ENCODE data around the gene ADAM11.

The ADAM11 gene

DNA sequence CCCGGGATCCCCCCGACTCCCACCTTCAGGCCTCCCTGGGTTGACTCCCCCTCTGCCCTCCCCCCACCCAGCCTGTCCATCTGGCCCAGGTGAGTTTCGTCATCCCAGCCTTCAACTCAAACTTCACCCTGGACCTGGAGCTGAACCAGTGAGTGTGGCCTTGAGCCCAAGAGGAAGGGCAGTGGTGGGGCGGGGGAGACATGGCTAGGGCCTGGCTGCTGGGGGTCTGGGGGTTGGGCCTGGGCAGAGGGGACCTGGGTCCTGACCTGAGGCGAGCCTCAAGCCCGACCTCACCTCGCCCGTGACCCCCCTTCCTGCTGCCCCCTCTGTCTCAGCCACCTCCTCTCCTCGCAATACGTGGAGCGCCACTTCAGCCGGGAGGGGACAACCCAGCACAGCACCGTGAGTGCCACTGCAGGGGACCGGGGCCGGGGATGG is 10.9 kb downstream of the ADAM11 start:
- ChIA-PET POLR2A (no interaction called here), CTCF (interaction anchor here (0.6 to 18.2 kb wide), 3 partner anchors 49 to 135 kb away, joined by 3 to 461 read pairs (median 3); no protein-coding TSS in a partner anchor)
- no peak overlapping the region for H3K27ac ChIP-seq (ENCODE audit: extremely low read depth, low read depth, low read length)
- no peak for TF ChIP-seq HOXD13 (CRISPR knock-in tag; IDR thresholded peaks at IDR 0.05; ENCODE audit: borderline replicate concordance)
- H3K36me3 ChIP-seq (ENCODE audit: control insufficient read depth in 2 of 2, insufficient read depth in 1 of 2, low read length in 2 of 2) = no peaks in the 10 kb centered on the region
- no peaks in the 10 kb centered on the region for H3K9me3 ChIP-seq (ENCODE audit: control insufficient read depth, insufficient read depth, low read depth, low read length)
- no peaks in the 10 kb centered on the region for H3K4me1 ChIP-seq (ENCODE audit: control insufficient read depth, insufficient read depth, low read length)
- H3K4me3 ChIP-seq (ENCODE audit: low read depth, low read length) = no peak overlapping the region

DNA sequence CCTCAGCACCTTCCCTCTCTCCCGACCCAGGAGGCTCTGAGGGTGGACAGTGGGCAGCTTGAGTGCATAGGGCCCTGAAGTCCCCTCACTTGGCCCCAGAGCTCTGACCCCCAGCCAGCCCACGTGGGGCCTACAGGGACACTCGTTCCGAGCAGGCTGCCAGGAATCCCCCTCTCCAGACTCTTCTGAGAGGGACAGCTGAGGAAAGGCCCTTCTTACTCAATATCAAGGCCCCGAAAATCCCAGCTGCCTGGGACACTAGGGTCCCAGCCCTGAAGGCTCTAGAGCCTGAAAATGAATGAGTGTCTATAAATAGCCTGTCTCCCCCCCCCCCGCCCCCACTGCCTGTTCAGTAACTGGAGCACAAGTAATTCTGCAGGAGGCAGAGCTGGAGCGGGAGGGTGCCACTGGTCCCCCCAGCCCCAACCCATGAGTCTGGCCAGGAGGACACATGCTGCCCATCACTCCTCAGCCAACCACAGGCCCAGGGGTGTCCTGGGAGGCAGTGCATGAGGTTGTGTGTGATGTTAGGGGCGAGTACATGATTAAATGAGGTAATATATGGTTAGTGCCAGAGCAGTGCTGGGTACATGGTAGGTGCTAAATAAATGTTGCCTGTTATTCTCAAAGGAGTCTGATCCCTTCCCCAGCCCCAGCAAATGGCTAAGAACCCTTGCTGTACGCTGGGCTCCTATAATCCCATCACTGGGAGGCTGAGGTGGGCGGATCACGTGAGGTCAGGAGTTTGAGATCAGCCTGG is 11.6 kb downstream of the ADAM11 start:
- Histone ChIP-seq H3K4me1 (ENCODE audit: control insufficient read depth, insufficient read depth, low read length) (no peaks in the 10 kb centered on the region), H3K9me3 (ENCODE audit: control insufficient read depth, insufficient read depth, low read depth, low read length) (no peaks in the 10 kb centered on the region), H3K4me3 (ENCODE audit: low read depth, low read length) (no peak overlapping the region), H3K36me3 (ENCODE audit: control insufficient read depth in 2 of 2, insufficient read depth in 1 of 2, low read length in 2 of 2) (no peaks in the 10 kb centered on the region), H3K27ac (ENCODE audit: extremely low read depth, low read depth, low read length) (no peak overlapping the region)
- POLR2A ChIA-PET = no interaction called here
- CTCF ChIA-PET = interaction anchor here (0.7 to 18.2 kb wide), 7 partner anchors 8 to 236 kb away, joined by 3 to 461 read pairs (median 4); no protein-coding TSS in a partner anchor
- TF ChIP-seq ZNF211 (tag by site-specific recombination; IDR thresholded peaks at IDR 0.05; ENCODE audit: low read depth) (no peak), ZIC2 (tag by site-specific recombination; IDR thresholded peaks at IDR 0.05) (peak; percentile 49; the same call in 1 of the 2 replicates), ZNF664 (tag by site-specific recombination; IDR thresholded peaks at IDR 0.05) (peak; percentile 99), ZFHX2 (tag by site-specific recombination; conservative IDR thresholded peaks at IDR 0.05) (peak; percentile 23; the same call in 1 of the 2 replicates), ZNF521 (tag by site-specific recombination; IDR thresholded peaks at IDR 0.05) (no peak), ZNF169 (tag by site-specific recombination; IDR thresholded peaks at IDR 0.05) (no peak)

DNA sequence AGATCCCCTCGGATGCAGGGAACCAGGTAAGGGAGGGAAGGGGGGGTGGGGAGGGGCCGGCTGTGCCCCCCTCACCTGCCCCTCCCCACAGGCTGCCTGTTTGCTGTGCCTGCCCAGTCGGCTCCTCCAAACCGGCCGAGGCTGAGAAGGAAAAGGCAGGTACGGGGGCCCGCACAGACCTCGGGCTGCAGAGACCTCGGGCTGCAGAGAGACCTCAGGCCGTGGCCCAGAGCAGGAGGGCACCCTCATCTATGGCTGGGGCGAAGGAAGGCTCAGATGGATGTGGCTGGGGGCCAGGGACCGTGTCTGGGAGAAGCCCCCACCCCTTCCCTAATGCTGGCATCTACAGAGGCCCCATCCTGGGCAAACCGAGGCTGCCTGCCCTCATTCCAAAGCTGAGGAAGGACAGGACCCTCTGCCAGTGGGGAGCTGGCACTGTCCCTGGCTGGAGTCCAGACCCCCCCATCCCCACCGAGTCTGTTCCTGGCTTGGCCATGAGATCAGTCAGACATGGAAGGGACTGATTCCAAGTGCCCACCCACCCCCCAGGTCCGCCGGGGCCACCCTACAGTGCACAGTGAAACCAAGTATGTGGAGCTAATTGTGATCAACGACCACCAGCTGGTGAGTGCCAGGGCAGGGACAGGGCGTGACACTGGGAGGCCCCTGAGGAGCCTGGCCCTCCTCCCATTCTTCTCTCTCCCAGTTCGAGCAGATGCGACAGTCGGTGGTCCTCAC is 13.7 kb downstream of the ADAM11 start:
- no peak overlapping the region for H3K4me3 ChIP-seq (ENCODE audit: low read depth, low read length)
- no peak overlapping the region for H3K27ac ChIP-seq (ENCODE audit: extremely low read depth, low read depth, low read length)
- peaks cover 0 to 7% of the 10 kb centered on the region in 2 experiments; a peak in 1 of 3 replicates for H3K36me3 ChIP-seq (ENCODE audit: control insufficient read depth in 2 of 2, insufficient read depth in 1 of 2, low read length in 2 of 2)
- H3K4me1 ChIP-seq (ENCODE audit: control insufficient read depth, insufficient read depth, low read length) = no peaks in the 10 kb centered on the region
- CTCF ChIA-PET = interaction anchor here (1.3 to 18.2 kb wide), 2 partner anchors 9 to 91 kb away, joined by 3 to 461 read pairs; no protein-coding TSS in a partner anchor
- TF ChIP-seq SALL2 (tag by site-specific recombination; IDR thresholded peaks at IDR 0.05; ENCODE audit: borderline replicate concordance) (no peak), ZNF423 (tag by site-specific recombination; IDR thresholded peaks at IDR 0.05) (no peak), KLF10 (tag by site-specific recombination; IDR thresholded peaks at IDR 0.05) (no peak), MEIS1 (CRISPR knock-in tag; IDR thresholded peaks at IDR 0.05; ENCODE audit: borderline replicate concordance) (no peak)
- TF ChIP-seq, protein P1, sequence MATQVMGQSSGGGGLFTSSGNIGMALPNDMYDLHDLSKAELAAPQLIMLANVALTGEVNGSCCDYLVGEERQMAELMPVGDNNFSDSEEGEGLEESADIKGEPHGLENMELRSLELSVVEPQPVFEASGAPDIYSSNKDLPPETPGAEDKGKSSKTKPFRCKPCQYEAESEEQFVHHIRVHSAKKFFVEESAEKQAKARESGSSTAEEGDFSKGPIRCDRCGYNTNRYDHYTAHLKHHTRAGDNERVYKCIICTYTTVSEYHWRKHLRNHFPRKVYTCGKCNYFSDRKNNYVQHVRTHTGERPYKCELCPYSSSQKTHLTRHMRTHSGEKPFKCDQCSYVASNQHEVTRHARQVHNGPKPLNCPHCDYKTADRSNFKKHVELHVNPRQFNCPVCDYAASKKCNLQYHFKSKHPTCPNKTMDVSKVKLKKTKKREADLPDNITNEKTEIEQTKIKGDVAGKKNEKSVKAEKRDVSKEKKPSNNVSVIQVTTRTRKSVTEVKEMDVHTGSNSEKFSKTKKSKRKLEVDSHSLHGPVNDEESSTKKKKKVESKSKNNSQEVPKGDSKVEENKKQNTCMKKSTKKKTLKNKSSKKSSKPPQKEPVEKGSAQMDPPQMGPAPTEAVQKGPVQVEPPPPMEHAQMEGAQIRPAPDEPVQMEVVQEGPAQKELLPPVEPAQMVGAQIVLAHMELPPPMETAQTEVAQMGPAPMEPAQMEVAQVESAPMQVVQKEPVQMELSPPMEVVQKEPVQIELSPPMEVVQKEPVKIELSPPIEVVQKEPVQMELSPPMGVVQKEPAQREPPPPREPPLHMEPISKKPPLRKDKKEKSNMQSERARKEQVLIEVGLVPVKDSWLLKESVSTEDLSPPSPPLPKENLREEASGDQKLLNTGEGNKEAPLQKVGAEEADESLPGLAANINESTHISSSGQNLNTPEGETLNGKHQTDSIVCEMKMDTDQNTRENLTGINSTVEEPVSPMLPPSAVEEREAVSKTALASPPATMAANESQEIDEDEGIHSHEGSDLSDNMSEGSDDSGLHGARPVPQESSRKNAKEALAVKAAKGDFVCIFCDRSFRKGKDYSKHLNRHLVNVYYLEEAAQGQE (tag by site-specific recombination; IDR thresholded peaks at IDR 0.05) = no peak
- POLR2A ChIA-PET = interaction anchor here (0.7 kb wide), 1 partner anchor 45 kb away, joined by 4 read pairs; no protein-coding TSS in a partner anchor
- no peaks in the 10 kb centered on the region for H3K9me3 ChIP-seq (ENCODE audit: control insufficient read depth, insufficient read depth, low read depth, low read length)

DNA sequence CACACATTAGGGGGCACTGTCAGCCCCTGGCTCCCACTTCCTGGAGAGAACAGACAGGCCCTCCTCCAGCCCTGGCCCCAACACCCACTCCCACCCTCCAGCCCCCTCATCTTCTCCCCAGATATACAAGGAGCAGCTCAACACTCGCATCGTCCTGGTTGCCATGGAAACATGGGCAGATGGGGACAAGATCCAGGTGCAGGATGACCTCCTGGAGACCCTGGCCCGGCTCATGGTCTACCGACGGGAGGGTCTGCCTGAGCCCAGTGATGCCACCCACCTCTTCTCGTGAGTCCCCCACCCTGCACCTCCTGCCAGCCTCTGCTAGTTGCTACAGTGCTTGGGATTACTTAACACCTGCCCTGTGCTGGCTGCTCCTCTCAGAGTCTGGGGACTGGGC is 14.4 kb downstream of the ADAM11 start:
- ChIA-PET CTCF (interaction anchor here (1.2 to 18.2 kb wide), 3 partner anchors 8 to 91 kb away, joined by 3 to 461 read pairs (median 3); no protein-coding TSS in a partner anchor), POLR2A (interaction anchor here (0.7 kb wide), 1 partner anchor 45 kb away, joined by 4 read pairs; no protein-coding TSS in a partner anchor)
- H3K4me1 ChIP-seq (ENCODE audit: control insufficient read depth, insufficient read depth, low read length) = no peaks in the 10 kb centered on the region
- TF ChIP-seq ZNF404 (tag by site-specific recombination; IDR thresholded peaks at IDR 0.05) = no peak
- peak; percentile 28; the same call in 1 of the 2 replicates for TF ChIP-seq ZFHX2 (tag by site-specific recombination; conservative IDR thresholded peaks at IDR 0.05)
- TF ChIP-seq ZNF341 (tag by site-specific recombination; IDR thresholded peaks at IDR 0.05; ENCODE audit: low read depth) = 0 out of 2 replicates have a peak, but pooled peaks have one; percentile 29
- TF ChIP-seq ZNF157 (tag by site-specific recombination; IDR thresholded peaks at IDR 0.05) = no peak
- TF ChIP-seq, protein P2, sequence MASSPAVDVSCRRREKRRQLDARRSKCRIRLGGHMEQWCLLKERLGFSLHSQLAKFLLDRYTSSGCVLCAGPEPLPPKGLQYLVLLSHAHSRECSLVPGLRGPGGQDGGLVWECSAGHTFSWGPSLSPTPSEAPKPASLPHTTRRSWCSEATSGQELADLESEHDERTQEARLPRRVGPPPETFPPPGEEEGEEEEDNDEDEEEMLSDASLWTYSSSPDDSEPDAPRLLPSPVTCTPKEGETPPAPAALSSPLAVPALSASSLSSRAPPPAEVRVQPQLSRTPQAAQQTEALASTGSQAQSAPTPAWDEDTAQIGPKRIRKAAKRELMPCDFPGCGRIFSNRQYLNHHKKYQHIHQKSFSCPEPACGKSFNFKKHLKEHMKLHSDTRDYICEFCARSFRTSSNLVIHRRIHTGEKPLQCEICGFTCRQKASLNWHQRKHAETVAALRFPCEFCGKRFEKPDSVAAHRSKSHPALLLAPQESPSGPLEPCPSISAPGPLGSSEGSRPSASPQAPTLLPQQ (tag by site-specific recombination; IDR thresholded peaks at IDR 0.05) = no peak
- H3K36me3 ChIP-seq (ENCODE audit: control insufficient read depth in 2 of 2, insufficient read depth in 1 of 2, low read length in 2 of 2) = peaks cover 0 to 14% of the 10 kb centered on the region in 2 experiments; a peak in 1 of 3 replicates
- no peak overlapping the region for H3K27ac ChIP-seq (ENCODE audit: extremely low read depth, low read depth, low read length)
- no peak overlapping the region for H3K4me3 ChIP-seq (ENCODE audit: low read depth, low read length)
- no peaks in the 10 kb centered on the region for H3K9me3 ChIP-seq (ENCODE audit: control insufficient read depth, insufficient read depth, low read depth, low read length)
